ENCODE results near the gene LINGO3.
A peak's percentile ranks its signal among the peaks of the same experiment; 100 is the strongest.

DNA sequence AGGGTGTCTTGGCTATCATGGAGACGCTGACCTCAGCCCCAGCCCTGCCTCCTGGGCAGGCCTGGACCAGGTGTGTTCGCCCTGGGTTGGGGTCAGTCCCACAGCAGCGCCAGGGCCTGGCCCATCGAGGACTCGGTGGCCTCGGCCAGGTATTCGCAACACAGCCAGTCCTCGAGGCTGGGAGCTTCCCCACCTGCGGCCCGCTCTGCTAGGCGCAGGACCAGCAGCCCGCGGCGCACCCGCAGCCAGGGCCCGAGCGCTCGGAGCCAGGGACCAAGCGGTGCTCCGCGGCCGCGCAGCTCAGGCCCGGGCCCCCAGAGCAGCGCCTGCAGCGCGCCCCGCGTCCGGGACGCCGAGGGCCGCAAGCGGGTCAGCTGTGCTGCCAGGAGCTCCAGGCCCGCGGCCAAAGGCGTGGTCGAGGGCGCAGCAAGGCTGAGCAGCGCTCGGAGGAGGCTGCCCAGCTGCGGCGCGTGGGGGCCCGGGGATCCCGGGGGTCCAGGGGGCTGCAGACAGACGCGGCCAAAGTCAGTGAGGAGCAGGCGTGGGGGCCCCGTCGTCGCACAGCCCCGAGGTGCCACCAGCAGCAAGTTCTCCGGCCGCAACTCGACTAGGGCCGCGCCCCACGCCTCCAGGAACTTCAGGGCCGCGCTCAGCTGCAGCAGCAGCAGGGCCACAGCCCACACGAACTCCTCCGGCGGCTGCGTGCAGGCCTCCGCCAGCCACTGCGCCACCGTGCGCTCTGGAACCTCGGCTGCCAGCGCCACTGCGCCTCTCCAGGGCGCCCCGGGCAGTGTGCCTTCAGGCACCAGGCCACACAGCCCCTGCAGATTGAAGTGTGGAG is 32.1 kb downstream of the LINGO3 start:
- TF ChIP-seq, protein P1, sequence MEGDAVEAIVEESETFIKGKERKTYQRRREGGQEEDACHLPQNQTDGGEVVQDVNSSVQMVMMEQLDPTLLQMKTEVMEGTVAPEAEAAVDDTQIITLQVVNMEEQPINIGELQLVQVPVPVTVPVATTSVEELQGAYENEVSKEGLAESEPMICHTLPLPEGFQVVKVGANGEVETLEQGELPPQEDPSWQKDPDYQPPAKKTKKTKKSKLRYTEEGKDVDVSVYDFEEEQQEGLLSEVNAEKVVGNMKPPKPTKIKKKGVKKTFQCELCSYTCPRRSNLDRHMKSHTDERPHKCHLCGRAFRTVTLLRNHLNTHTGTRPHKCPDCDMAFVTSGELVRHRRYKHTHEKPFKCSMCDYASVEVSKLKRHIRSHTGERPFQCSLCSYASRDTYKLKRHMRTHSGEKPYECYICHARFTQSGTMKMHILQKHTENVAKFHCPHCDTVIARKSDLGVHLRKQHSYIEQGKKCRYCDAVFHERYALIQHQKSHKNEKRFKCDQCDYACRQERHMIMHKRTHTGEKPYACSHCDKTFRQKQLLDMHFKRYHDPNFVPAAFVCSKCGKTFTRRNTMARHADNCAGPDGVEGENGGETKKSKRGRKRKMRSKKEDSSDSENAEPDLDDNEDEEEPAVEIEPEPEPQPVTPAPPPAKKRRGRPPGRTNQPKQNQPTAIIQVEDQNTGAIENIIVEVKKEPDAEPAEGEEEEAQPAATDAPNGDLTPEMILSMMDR (IDR thresholded peaks at IDR 0.05 in 8 of 11, conservative IDR thresholded peaks at IDR 0.05 in 3 of 11): peak in 1 of 11 experiments; percentile 6
- no peak for TF ChIP-seq POLR2A (IDR thresholded peaks at IDR 0.05)

Data from spleen (tissue), 7 donors.